Activated T-cell treated with anti-CD3 and anti-CD28 coated beads, Interleukin-2, amount 50 U/mL, for 72 hours (primary cell): ENCODE measurements around the gene NBPF3. TPM values are rescaled to one million over a fixed set of nuclear protein-coding genes. Genes with fewer than 3 reads are reported as not detected.
"Not testable (repeated sequence)": the region's sequence is repeated elsewhere in the genome, so short reads cannot be mapped to it uniquely, and the experiment has no call there.

Source experiments
- ATAC-seq, 2 donors: fragments of 150-1000 bp; cut with Tn5 transposase; replicated peaks in 1 of 2; 2 replicates each; pipeline ENCODE4 v1.10.0; 2021; ENCODE audit warnings: moderate library complexity in 2 of 2, mild to moderate bottlenecking in 1 of 2
- DNase-seq, 2 donors: peaks; one replicate each; pipeline ENCODE4 v3.0.0; 2021 to 2022; ENCODE audit warnings: mixed read lengths in 1 of 2
- H3K27ac Mint-ChIP-seq: one replicate; pipeline ENCODE4 v1.8.0; 2022; ENCODE audit warnings: mild to moderate bottlenecking, moderate library complexity, mixed read lengths
- H3K27me3 Mint-ChIP-seq: one replicate; pipeline ENCODE4 v1.8.0; 2022; ENCODE audit warnings: low read depth, mixed read lengths
- H3K36me3 Mint-ChIP-seq, 2 donors: one replicate each; pipeline ENCODE4 v1.8.0; 2022; ENCODE audit warnings: mixed read lengths in 2 of 2, mild to moderate bottlenecking in 1 of 2; ENCODE audit not compliant: insufficient read depth in 2 of 2
- H3K4me1 Mint-ChIP-seq: one replicate; pipeline ENCODE4 v1.8.0; 2022; ENCODE audit warnings: low read depth, mixed read lengths
- H3K4me3 Mint-ChIP-seq, 2 donors: one replicate each; pipeline ENCODE4 v1.8.0; 2022; ENCODE audit warnings: mild to moderate bottlenecking in 2 of 2, mixed read lengths in 2 of 2, moderate library complexity in 2 of 2
- H3K9me3 Mint-ChIP-seq, 2 donors: one replicate each; pipeline ENCODE4 v1.8.0; 2022; ENCODE audit warnings: mixed read lengths in 2 of 2
- total RNA-seq, 2 donors: library from RNA; stranded (reverse); gene quantifications; one replicate each; pipeline ENCODE4 v1.2.3, GENCODE V29; 2022

Gene NBPF3, protein sequence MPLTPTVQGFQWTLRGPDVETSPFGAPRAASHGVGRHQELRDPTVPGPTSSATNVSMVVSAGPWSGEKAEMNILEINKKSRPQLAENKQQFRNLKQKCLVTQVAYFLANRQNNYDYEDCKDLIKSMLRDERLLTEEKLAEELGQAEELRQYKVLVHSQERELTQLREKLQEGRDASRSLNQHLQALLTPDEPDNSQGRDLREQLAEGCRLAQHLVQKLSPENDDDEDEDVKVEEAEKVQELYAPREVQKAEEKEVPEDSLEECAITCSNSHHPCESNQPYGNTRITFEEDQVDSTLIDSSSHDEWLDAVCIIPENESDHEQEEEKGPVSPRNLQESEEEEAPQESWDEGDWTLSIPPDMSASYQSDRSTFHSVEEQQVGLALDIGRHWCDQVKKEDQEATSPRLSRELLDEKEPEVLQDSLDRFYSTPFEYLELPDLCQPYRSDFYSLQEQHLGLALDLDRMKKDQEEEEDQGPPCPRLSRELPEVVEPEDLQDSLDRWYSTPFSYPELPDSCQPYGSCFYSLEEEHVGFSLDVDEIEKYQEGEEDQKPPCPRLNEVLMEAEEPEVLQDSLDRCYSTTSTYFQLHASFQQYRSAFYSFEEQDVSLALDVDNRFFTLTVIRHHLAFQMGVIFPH
- 1 to 10 TPM; 3.8 to 9.0 TPM for total RNA-seq

- H3K27ac Mint-ChIP-seq = peak within 1 kb of the TSS; percentile 82
- peaks cover 17% of the 10 kb centered on the region for H3K27me3 Mint-ChIP-seq
- DNase-seq (peak; percentile 85 to 94), ATAC-seq (peak; percentile 96 to 99)
- H3K36me3 Mint-ChIP-seq = no peaks in the 10 kb centered on the region
- peak within 1 kb of the TSS; percentile 95 to 98 for H3K4me3 Mint-ChIP-seq
- no peaks in the 10 kb centered on the region for H3K9me3 Mint-ChIP-seq
- peaks cover 21% of the 10 kb centered on the region for H3K4me1 Mint-ChIP-seq
These were observed at the start of gene NBPF3 for GRCh38 chr1:21439721-21440629. TSS of gene NBPF3 (plus strand) at chr1:21440137. CDS start at chr1:21445087, 4,950 bp downstream.

GRCh38 chr1:21391497-21391896 is 48.4 kb upstream of the NBPF3 start:
- Mint-ChIP-seq H3K4me3 (no peak overlapping the region), H3K36me3 (peaks cover 0 to 3% of the 10 kb centered on the region in 2 donors)
- ATAC-seq = no peak

DNA sequence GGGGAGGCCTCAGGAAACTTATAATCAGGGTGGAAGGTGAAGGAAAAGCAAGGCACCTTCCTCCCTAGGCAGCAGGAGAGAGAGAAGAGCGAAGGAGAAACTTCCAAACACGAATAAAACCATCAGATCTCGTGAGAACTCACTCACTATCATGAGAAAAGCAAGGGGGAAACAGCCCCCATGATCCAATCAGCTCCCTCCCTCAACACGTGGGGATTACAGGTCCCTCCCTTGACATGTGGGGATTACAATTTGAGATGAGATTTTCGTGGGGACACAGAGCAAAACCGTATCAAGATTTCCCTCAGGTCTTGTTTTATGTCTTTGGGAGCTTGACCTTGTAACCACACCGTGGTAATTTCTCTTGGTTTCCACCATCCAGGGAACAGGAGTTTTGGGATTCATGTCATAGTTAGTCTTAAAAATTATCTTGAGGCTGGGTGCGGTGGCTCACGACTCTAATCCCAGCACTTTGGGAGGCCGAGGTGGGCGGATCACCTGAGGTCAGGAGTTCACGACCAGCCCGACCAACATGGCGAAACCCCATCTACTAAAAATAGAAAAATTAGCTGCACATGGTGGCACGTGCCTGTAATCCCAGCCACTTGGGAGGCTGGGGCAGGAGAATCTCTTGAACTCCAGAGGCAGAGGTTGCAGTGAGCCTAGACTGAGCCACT is 47.2 kb upstream of the NBPF3 start:
- Mint-ChIP-seq H3K4me3 (no peak overlapping the region), H3K36me3 (peaks cover 0 to 3% of the 10 kb centered on the region in 2 donors), H3K4me1 (peaks cover 10% of the 10 kb centered on the region), H3K27me3 (peaks cover 18% of the 10 kb centered on the region), H3K27ac (no peak overlapping the region), H3K9me3 (no peaks in the 10 kb centered on the region)
- ATAC-seq (no peak), DNase-seq (no peak)

More at GRCh38 chr1:21391497-21391896, 48.4 kb upstream of the NBPF3 start:
- H3K9me3 Mint-ChIP-seq = no peaks in the 10 kb centered on the region
- H3K27ac Mint-ChIP-seq = no peak overlapping the region
- H3K27me3 Mint-ChIP-seq = peaks cover 18% of the 10 kb centered on the region
- H3K4me1 Mint-ChIP-seq = peaks cover 11% of the 10 kb centered on the region
- no peak for DNase-seq

DNA sequence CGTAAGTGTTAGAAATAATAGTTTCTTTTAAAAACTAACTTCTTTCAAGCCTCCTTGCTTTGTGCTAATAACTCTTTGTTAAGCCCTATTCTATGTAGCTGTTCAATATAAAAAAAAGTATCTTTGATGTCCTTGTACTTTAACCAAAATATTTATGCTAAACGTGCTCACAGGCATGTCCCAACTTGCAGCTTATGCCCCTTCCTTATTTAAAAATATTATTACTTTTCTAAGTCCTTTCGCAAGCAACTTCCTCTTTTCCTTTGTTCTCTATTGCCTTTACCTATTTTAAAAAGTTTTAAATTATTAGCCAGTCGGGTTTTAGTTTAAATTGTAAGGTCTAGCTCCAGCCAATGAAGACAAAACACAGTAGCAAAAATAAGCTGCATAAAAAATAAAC is 43.4 kb upstream of the NBPF3 start:
- no peaks in the 10 kb centered on the region for H3K36me3 Mint-ChIP-seq
- H3K27ac Mint-ChIP-seq = no peak overlapping the region
- H3K4me3 Mint-ChIP-seq = no peak overlapping the region
- ATAC-seq = no peak
- DNase-seq = no peak
- peaks cover 25% of the 10 kb centered on the region for H3K27me3 Mint-ChIP-seq
- peaks cover 7% of the 10 kb centered on the region for H3K4me1 Mint-ChIP-seq
- no peaks in the 10 kb centered on the region for H3K9me3 Mint-ChIP-seq

GRCh38 chr1:21397813-21398188 is 42.1 kb upstream of the NBPF3 start:
- H3K27ac Mint-ChIP-seq = peak overlapping the region; percentile 82
- DNase-seq (peak; percentile 10 to 15), ATAC-seq (peak; percentile 52 to 61)
- H3K27me3 Mint-ChIP-seq = peaks cover 14% of the 10 kb centered on the region
- peak overlapping the region; percentile 66 to 83 for H3K4me3 Mint-ChIP-seq
- no peaks in the 10 kb centered on the region for H3K36me3 Mint-ChIP-seq
- no peaks in the 10 kb centered on the region for H3K9me3 Mint-ChIP-seq
- peaks cover 7% of the 10 kb centered on the region for H3K4me1 Mint-ChIP-seq

- not testable (repeated sequence) for H3K4me3 Mint-ChIP-seq, H3K27ac Mint-ChIP-seq, H3K9me3 Mint-ChIP-seq, H3K4me1 Mint-ChIP-seq, H3K36me3 Mint-ChIP-seq, ATAC-seq, DNase-seq
- peaks cover 15% of the 10 kb centered on the region for H3K27me3 Mint-ChIP-seq
These were observed 38.1 kb upstream of the NBPF3 start for GRCh38 chr1:21401726-21402346.

DNA sequence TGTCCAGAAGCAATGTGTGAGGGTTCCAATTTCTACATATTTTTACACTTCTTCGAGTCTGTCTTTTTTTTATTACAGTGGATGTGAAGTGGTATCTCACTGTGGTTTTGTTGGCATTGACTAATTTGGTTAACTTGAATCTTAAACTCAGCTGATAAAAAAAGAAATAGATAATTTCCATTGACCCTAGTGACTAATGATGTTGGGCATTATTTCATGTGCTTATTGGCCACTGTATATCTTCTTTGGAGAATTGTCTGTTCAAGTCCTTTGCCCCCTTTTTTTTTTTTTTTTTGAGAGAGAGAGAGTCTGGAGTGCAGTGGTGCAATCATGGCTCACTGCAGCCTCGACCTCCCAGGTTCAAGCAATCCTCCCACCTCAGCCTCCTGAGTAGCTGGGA is 33.3 kb upstream of the NBPF3 start:
- DNase-seq = no peak
- no peak for ATAC-seq
- Mint-ChIP-seq H3K9me3 (no peaks in the 10 kb centered on the region), H3K4me1 (no peaks in the 10 kb centered on the region), H3K27me3 (peaks cover 25% of the 10 kb centered on the region), H3K36me3 (no peaks in the 10 kb centered on the region), H3K27ac (no peak overlapping the region), H3K4me3 (no peak overlapping the region)

- DNase-seq, H3K4me3 Mint-ChIP-seq, ATAC-seq, H3K27ac Mint-ChIP-seq, H3K36me3 Mint-ChIP-seq, H3K4me1 Mint-ChIP-seq, H3K9me3 Mint-ChIP-seq: not testable (repeated sequence)
- H3K27me3 Mint-ChIP-seq = peaks cover 25% of the 10 kb centered on the region
These were observed 30.0 kb upstream of the NBPF3 start for GRCh38 chr1:21409897-21410296.

DNA sequence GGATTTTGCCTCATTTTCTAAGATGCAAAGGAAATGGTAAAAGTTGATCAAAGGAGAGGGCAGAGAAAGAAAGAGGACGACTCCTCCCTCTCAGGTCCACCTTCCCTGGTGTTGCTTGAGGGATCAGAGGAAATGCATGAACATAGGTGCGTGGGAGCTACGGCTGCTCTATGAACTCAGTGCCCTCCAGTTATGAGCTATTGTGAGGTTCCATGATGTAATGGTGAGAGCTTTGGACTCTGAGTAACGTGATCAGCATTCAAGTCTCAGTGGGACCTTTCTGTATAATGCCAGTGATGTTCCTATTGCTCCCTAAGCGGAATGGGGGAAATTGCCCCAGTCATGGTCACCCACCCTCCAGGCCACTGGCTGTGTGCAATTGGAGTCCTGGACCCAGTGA is 25.9 kb upstream of the NBPF3 start:
- H3K9me3 Mint-ChIP-seq = no peaks in the 10 kb centered on the region
- no peak overlapping the region for H3K4me3 Mint-ChIP-seq
- ATAC-seq = no peak
- H3K27ac Mint-ChIP-seq = no peak overlapping the region
- DNase-seq = no peak
- H3K36me3 Mint-ChIP-seq = no peaks in the 10 kb centered on the region
- peaks cover 20% of the 10 kb centered on the region for H3K27me3 Mint-ChIP-seq
- no peaks in the 10 kb centered on the region for H3K4me1 Mint-ChIP-seq

- peaks cover 41% of the 10 kb centered on the region for H3K27me3 Mint-ChIP-seq
- DNase-seq, H3K36me3 Mint-ChIP-seq, H3K27ac Mint-ChIP-seq, ATAC-seq, H3K9me3 Mint-ChIP-seq, H3K4me1 Mint-ChIP-seq, H3K4me3 Mint-ChIP-seq: not testable (repeated sequence)
These were observed 19.6 kb upstream of the NBPF3 start for GRCh38 chr1:21420378-21420777.

GRCh38 chr1:21421307-21421706 is 18.6 kb upstream of the NBPF3 start:
- not testable (repeated sequence) for H3K9me3 Mint-ChIP-seq, H3K4me3 Mint-ChIP-seq, H3K27ac Mint-ChIP-seq, H3K4me1 Mint-ChIP-seq, DNase-seq, H3K36me3 Mint-ChIP-seq, ATAC-seq
- H3K27me3 Mint-ChIP-seq = peaks cover 38% of the 10 kb centered on the region

- not testable (repeated sequence) for DNase-seq, H3K27ac Mint-ChIP-seq
- H3K4me3 Mint-ChIP-seq = peak overlapping the region; percentile 62 to 75
These were observed 12.0 kb upstream of the NBPF3 start for GRCh38 chr1:21427798-21428480.

More at GRCh38 chr1:21427798-21428480, 12.0 kb upstream of the NBPF3 start:
- H3K36me3 Mint-ChIP-seq, H3K4me1 Mint-ChIP-seq, H3K9me3 Mint-ChIP-seq: not testable (repeated sequence)
- ATAC-seq = peak; percentile 54
- peaks cover 26% of the 10 kb centered on the region for H3K27me3 Mint-ChIP-seq
